Medulla oblongata (tissue), 1 donor: ENCODE data around the gene SNCA.

Experiments used
- DNase-seq: peaks from one replicate; pipeline ENCODE4 v3.0.0-alpha.2; 2015; ENCODE audit errors: extremely low spot score

SNCA gene

DNA sequence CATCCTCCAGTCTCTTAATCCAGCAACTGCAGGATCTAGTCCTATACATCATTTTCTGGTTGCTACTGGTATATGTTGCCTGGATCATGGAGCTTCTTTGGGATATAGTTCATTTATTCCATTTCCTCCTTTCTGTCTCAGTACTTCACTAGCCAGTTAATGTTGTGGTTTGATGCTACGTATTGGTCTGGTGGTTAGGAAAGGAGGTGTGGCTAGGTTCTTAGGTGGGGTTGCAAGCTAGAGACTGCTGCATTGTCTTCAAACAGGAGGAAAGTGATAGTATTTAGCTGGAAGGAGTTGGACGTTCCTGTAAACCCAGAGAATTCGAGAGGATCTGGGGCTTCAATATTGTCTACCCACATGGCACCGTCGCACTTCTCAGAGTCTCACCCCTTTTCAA lies 129.5 kb downstream of the SNCA start:
- DNase-seq = no peak

DNA sequence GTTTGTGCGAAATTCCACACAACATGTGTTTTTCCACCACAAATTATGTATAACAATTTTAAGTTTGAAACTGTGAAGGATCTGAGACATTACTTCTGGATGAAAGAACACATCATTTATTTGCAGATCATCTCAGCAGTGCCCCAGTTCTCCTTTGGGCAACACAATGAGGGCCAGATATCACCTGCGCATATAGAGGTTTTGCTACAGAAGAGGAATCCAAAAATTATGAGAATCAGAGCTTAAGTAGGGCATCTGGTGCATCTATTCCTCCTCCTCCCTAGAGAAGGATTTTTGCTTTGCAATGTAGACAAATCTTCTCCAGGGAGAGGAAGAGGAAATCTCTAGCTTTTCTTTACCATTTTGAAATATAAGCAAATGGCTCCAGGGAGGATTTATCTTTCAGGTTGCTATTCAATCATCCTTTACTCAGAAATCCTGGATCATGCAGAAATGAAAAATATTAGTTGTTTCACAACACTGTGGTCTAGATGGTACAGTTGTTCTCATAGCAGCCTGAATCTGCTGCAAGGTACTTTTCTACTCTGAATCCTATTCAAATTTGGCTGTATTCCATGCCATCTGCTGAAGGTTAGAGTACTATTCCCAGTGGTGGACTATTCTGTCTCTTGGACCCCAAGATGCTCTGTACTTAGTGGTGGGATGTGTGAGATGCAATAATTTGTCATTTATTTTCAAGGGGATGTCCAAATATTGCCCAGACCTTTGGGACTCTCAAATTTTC lies 132.1 kb downstream of the SNCA start:
- no peak for DNase-seq

DNA sequence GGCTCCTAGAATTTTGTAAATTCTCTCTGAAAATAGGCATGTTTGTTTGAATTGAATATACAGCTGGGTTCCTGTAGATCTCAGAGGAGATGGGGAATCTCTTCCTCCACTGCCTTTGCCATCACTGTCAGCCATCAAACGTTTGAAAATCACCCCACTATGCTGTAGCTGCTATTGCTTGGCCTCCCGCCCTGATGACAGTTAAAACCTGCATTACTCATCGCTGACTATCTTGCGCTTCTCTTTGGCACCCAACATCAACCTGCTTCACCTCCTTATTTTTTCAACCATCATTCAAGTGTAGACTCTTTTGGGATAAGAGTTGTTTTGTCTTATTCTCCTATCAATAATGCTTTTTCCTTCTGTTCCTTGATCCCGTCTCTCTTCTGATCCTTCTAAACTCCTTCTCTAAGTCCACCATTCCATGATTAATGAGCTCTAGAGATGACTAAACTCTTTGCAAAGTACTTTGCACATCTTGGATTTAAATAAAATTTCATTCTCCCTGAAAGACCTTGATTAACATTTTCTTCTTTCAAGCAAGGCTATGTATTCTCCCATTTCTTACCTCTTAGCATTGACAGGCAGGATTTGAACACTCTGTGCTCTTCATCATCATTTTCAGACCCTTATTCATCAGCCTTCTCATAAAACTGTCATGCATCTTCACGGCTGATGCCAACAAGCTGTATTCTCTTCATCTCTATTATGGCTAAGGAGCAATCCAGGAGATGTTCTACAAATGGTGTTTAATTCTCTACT lies 133.0 kb downstream of the SNCA start:
- DNase-seq = no peak

DNA sequence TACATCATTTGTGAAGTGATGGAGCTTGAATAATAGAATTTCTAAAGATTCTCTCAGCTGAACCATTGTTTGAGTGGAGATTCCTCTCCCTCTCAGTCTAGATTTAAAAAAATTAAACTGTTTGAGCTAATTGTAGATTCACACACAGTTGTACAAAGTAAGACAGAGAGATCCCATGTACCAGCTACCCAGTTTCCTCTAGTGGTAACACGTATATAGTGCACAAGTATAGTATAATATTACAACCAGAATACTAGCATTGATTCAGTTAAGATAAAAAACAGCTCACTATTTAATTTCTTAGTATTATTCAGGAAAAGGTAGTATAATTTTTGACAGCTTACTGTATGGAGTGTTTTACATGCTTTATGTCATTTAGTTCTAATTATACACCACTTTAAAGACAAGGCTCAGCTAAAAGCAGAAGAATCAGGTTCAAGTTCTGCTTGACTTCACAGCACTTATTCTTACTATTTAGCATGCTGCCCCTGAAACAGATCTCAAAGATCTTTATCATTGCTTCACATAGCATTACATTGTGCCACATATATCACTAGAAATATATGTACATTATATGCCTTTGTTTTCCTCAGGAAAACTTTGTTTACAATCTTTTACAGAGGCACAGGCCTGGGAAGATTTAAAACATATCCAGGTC lies 136.1 kb downstream of the SNCA start:
- DNase-seq = no peak

DNA sequence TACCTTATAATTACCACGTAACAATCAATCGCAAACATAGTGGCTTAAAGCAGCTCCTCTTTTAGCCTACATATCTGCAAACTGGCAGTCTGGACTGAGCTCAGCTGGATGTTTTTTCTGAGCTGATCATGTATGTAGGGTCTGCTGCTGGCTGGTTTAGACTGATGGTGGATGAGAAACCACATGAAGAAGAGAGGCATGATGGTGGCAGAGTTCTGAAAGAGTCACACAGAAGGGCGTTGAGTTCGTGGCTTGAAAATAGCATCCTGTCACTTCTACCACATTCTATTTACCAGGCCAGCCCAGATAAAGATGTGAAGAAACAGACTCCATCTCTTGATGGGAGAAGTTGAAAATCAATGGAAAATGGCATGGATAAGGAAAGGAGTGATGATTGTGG lies 151.3 kb downstream of the SNCA start:
- no peak for DNase-seq

DNA sequence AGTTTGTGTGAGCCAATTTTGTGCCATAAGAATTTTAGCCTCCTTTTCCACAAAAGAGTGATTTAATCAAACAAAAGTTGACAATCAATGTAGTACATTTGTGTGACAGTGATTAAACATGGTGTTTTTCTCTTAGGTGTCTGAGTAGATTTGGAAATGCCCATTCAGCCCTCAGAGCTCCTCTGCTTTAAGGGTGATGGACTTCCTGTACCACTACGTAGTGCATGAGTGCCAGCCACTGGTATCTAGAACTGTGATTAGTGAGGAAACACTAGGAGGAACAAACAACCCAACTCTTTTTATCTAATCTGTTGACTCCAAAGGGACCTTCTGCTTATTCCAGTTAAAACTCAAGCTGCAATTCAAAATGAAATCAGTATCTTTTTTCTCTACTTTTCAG lies 151.7 kb downstream of the SNCA start:
- no peak for DNase-seq

DNA sequence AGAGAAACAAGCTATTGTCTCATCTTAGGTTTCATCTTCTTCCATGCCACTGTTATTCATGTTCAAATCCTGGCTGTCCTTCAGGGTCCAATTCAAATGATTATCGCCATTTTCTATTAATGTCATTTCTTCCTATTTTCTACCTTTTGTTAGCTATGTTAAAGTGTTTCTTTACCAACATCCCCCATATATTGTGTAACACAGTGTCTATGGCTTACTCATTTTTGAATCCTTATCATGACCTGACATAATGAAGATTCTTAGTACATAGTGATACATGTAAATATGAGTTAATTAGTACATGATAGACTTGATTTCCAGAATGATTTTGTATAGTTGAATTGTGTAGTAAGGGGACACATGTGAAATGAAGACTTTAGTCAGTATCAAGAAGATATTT lies 152.4 kb downstream of the SNCA start:
- DNase-seq = no peak

DNA sequence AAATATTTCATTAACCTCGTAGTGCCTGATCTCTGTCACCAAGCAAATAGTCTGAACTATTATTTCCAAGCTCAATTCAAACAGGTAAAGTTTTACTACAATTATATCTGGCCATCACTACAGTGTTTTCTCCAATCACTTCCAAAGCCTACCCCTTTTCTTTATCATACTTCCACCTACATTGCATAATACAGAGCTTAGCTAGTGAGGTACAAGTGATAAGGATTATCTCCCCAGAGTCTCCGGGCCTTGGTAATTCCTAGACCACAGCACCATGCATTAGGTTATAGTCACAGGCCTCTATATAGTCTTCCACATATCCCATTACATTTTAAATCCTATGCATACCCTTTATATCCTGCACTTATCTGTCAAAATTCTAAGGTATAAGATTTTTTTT lies 154.2 kb downstream of the SNCA start:
- no peak for DNase-seq

DNA sequence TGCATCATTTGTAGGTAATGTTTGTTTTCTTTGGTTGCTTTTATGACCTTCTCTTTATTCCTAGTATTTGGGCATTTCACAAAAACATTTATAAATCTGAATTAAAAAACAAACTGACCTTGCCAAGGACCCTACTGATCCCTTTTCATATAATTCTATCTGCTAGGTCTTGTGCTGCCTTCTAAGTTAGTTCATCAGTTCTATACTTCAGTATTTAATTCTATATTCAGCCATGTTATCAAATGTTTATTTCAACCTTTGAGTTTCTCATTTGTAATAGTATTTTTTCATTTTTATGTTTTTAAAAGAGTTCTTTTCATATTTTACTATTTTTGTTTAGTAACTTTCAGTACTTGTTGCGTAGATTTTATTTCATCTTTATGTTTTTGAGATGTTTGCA lies 155.3 kb downstream of the SNCA start:
- DNase-seq = no peak

DNA sequence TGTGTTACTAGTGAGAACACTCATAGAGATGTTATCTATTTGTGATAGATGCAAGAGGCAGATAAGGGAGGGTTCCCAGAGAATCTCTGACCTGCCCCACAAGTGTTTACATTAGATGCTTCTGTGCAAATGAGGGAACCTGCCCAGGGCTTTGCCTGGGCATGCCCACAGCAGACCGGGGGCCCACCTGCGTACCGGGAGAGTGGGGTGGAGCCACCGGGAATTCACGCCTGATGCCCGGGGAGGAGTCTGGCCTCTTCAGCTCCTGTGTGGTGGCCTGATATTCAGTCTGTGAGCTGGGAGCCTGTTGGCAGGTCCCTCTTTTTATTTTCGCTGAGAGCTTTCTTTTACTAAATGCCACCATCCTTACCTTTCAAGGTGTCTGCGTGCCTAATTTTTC lies 155.7 kb downstream of the SNCA start:
- no peak for DNase-seq

DNA sequence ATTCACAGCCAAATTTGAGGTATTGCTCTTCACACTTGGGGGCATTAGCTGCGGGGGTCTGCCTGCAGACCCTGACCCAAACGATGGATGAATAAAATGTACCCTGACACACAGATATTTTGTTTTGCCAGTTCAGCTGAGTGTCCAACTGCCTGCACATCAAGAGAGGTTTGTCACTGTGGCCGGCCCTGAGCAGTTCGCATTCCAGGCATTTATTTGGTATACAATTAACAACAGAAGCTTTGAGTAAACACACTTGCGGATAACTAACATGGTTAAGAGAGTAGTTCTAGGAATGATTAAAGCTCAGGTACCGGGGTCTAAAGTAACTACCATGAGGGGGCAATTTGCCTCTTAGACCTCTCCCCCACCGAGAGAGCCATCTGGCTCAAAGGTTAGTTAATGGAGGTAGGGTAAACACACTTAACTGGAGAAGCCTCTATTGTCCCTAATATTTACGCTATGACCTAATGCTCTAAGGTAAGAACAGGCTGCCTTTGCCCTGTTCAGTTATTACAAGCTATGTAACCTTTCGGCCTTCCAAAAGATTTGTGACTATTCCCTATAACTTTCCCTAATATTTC lies 162.0 kb downstream of the SNCA start:
- no peak for DNase-seq
